Thoracic aorta (tissue), 2 donors: ENCODE measurements around the gene DOHH. TPM values are rescaled to one million over a fixed set of nuclear protein-coding genes. Genes with fewer than 3 reads are reported as not detected.
"Not testable (repeated sequence)": the region's sequence is repeated elsewhere in the genome, so short reads cannot be mapped to it uniquely, and the experiment has no call there.

ENCODE experiments used
- ATAC-seq: fragments of 150-250 bp; one replicate; pipeline ENCODE4 v1.8.0; 2017; ENCODE audit warnings: low read depth; ENCODE audit not compliant: insufficient number of reproducible peaks, low FRiP score
- DNase-seq: peaks from one replicate; pipeline ENCODE4 v3.0.0-alpha.2; 2020; ENCODE audit warnings: low spot score
- H3K27ac ChIP-seq, 2 donors: fragments of 200-600 bp; sonication (generic); 1 replicate in 1 of 2; 2 replicates in 1 of 2; pipeline ENCODE4 v1.5.1; 2016; ENCODE audit warnings: mild to moderate bottlenecking in 2 of 2, moderate library complexity in 2 of 2
- H3K27me3 ChIP-seq: fragments of 200-600 bp; sonication (generic); replicated peaks from 2 replicates; pipeline ENCODE4 v1.6.0; 2016; ENCODE audit warnings: mild to moderate bottlenecking; ENCODE audit not compliant: insufficient read depth
- H3K36me3 ChIP-seq: fragments of 200-600 bp; sonication (generic); one replicate; pipeline ENCODE4 v1.5.1; 2016
- H3K4me1 ChIP-seq, 2 donors: fragments of 200-600 bp; sonication (generic); 1 replicate in 1 of 2; 2 replicates in 1 of 2; pipeline versions ENCODE4 v1.5.1 to v1.6.0; 2016; ENCODE audit warnings: low read depth in 2 of 2, mild to moderate bottlenecking in 1 of 2; ENCODE audit not compliant: control insufficient read depth in 1 of 2
- H3K4me3 ChIP-seq: fragments of 200-600 bp; sonication (generic); 2 replicates; pipeline ENCODE4 v1.5.1; 2016; ENCODE audit warnings: mild to moderate bottlenecking
- H3K9me3 ChIP-seq: fragments of 200-600 bp; sonication (generic); 2 replicates; pipeline ENCODE4 v1.5.1; 2016
- total RNA-seq, 2 donors: library from RNA; depleted of rRNA; stranded (reverse); fragments of >200 nt; gene quantifications; one replicate each; pipeline versions ENCODE4 v1.1.0 to v1.2.3, GENCODE V29; 2016
- TF ChIP-seq, protein P1 (sequence below): fragments of 200-600 bp; sonication (generic); IDR thresholded peaks from one replicate; pipeline ENCODE4 v1.5.1; 2019; ENCODE audit warnings: antibody characterized with exemption

DOHH gene
- total RNA-seq, 2 donors from 2014 or later, result 22.0 to 24.2 TPM

DNA sequence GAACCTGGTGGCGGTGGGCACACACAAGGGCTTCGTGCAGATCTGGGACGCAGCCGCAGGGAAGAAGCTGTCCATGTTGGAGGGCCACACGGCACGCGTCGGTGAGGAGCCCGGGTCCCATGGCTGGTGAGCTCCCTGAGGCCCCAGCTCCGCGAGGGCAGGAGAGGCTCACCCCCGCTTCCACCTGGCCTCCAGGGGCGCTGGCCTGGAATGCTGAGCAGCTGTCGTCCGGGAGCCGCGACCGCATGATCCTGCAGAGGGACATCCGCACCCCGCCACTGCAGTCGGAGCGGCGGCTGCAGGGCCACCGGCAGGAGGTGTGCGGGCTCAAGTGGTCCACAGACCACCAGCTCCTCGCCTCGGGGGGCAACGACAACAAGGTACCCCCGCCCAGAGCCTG, 31.2 kb upstream of the DOHH start:
- Histone ChIP-seq H3K36me3 (peaks cover 63% of the 10 kb centered on the region), H3K4me1 (no peaks in the 10 kb centered on the region), H3K4me3 (no peak overlapping the region), H3K27ac (no peak overlapping the region), H3K9me3 (no peaks in the 10 kb centered on the region), H3K27me3 (no peaks in the 10 kb centered on the region)
- TF ChIP-seq, protein P1, sequence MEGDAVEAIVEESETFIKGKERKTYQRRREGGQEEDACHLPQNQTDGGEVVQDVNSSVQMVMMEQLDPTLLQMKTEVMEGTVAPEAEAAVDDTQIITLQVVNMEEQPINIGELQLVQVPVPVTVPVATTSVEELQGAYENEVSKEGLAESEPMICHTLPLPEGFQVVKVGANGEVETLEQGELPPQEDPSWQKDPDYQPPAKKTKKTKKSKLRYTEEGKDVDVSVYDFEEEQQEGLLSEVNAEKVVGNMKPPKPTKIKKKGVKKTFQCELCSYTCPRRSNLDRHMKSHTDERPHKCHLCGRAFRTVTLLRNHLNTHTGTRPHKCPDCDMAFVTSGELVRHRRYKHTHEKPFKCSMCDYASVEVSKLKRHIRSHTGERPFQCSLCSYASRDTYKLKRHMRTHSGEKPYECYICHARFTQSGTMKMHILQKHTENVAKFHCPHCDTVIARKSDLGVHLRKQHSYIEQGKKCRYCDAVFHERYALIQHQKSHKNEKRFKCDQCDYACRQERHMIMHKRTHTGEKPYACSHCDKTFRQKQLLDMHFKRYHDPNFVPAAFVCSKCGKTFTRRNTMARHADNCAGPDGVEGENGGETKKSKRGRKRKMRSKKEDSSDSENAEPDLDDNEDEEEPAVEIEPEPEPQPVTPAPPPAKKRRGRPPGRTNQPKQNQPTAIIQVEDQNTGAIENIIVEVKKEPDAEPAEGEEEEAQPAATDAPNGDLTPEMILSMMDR, result no peak
- ATAC-seq, result no peak
- DNase-seq, result no peak

DNA sequence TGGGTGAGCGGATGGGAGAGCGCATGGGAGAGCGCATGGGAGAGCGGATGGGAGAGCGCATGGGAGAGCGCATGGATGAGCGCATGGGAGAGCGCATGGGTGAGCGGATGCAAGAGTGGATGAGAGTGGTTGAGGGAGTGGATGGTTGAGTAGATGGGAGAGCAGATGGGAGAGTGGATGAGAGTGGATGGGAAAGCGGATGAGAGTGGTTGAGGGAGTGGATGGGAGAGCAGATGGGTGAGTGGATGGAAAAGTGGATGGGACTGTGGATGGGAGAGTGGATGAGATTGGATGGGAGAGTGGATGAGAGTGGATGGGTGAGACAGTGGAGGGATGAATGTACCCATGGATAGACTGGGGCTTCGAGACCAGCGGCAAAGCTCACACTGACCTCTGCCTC, 29.9 kb upstream of the DOHH start:
- no peak overlapping the region for H3K4me3 ChIP-seq
- no peaks in the 10 kb centered on the region for H3K27me3 ChIP-seq
- ATAC-seq, result no peak
- H3K4me1 ChIP-seq, result no peaks in the 10 kb centered on the region
- H3K27ac ChIP-seq, result no peak overlapping the region
- peaks cover 70% of the 10 kb centered on the region for H3K36me3 ChIP-seq
- TF ChIP-seq, protein P1, result no peak
- no peaks in the 10 kb centered on the region for H3K9me3 ChIP-seq
- no peak for DNase-seq

DNA sequence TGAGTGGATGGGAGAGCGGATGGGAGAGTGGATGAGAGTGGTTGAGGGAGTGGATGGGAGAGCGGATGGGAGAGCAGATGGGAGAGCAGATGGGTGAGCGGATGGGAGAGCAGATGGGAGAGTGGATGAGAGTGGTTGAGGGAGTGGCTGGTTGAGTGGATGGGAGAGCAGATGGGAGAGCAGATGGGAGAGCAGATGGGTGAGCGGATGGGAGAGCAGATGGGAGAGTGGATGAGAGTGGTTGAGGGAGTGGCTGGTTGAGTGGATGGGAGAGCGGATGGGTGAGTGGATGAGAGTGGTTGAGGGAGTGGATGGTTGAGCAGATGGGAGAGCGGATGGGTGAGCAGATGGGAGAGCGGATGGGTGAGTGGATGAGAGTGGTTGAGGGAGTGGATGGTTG, 28.8 kb upstream of the DOHH start:
- ATAC-seq, DNase-seq, H3K27ac ChIP-seq, H3K4me1 ChIP-seq, H3K9me3 ChIP-seq, H3K4me3 ChIP-seq, H3K27me3 ChIP-seq: not testable (repeated sequence)
- H3K36me3 ChIP-seq, result peaks cover 65% of the 10 kb centered on the region

DNA sequence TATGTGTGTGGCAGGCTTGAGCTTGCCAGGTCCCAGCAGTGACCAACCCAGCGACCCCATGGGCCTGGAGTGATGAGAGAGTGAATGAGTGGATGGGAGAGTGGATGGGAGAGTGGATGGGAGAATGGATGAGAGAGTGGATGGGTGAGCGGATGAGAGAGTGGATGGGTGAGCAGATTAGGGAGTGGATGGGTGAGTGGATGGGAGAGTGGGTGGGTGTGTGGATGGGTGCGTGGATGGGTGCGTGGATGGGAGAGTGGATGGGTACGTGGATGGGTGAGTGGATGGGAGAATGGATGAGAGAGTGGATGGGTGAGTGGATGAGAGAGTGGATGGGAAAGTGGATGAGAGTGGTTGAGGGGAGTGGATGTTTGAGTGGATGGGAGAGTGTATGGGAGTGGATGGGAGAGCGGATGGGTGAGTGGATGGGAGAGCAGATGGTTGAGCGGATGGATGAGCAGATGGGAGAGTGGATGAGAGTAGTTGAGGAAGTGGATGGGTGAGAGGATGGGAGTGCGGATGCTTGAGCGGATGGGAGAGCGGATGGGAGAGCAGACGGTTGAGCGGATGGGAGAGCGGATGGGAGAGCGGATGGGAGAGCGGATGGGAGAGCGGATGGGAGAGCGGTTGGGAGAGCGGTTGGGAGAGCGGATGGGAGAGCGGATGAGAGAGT, 28.2 kb upstream of the DOHH start:
- Histone ChIP-seq H3K4me3 (no peak overlapping the region), H3K36me3 (peaks cover 66% of the 10 kb centered on the region), H3K27me3 (no peaks in the 10 kb centered on the region), H3K27ac (no peak overlapping the region), H3K9me3 (no peaks in the 10 kb centered on the region), H3K4me1 (no peaks in the 10 kb centered on the region)
- TF ChIP-seq, protein P1, result no peak
- DNase-seq (no peak), ATAC-seq (no peak)

DNA sequence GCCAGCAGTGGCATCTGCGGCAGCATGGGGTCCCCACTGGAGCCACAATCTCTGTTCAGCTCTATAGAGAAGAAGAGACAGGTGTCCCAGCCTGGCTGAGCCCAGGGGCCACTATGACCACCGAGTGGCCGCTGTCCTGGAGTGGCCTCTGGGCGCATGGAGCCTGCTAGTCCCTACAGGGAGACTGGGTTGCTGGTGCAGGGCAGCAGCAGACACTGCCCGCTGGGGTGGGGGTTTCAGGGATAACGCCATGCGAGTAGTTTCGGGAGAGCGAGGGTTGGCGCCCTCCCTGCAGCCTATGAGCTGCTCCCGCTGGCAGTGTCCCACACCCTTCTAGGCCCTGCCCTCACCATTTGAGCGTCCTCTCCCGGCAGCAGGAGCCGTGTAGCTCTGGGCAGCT, 27.6 kb upstream of the DOHH start:
- Histone ChIP-seq H3K4me1 (no peaks in the 10 kb centered on the region), H3K27me3 (no peaks in the 10 kb centered on the region), H3K27ac (no peak overlapping the region), H3K9me3 (no peaks in the 10 kb centered on the region), H3K4me3 (no peak overlapping the region), H3K36me3 (peaks cover 66% of the 10 kb centered on the region)
- TF ChIP-seq, protein P1, result no peak
- no peak for ATAC-seq
- no peak for DNase-seq
